A673 (cell line): Measurements from ENCODE around the gene EIF4E3.

ENCODE experiments used
- CTCF ChIP-seq: fragments of 300-800, 200-600 bp; sonication (generic); conservative IDR thresholded peaks from 2 replicates; pipeline ENCODE4 v1.5.1; 2017; ENCODE audit warnings: low read depth, mild to moderate bottlenecking, antibody characterized with exemption, low read length, moderate library complexity, mixed read lengths
- EZH2 ChIP-seq: fragments of 200-600 bp; sonication (generic); IDR thresholded peaks from 2 replicates; pipeline ENCODE4 v1.6.1; 2017; ENCODE audit warnings: borderline replicate concordance, low read depth, mild to moderate bottlenecking, mixed read lengths, antibody characterized with exemption, low read length; ENCODE audit not compliant: poor library complexity, severe bottlenecking

- no peak for TF ChIP-seq EZH2
- TF ChIP-seq CTCF = no peak
These were observed 23.9 kb downstream of the EIF4E3 start for GRCh38 chr3:71701251-71701762.
